ENCODE measurements around the gene MYO1C.

MYO1C gene

DNA sequence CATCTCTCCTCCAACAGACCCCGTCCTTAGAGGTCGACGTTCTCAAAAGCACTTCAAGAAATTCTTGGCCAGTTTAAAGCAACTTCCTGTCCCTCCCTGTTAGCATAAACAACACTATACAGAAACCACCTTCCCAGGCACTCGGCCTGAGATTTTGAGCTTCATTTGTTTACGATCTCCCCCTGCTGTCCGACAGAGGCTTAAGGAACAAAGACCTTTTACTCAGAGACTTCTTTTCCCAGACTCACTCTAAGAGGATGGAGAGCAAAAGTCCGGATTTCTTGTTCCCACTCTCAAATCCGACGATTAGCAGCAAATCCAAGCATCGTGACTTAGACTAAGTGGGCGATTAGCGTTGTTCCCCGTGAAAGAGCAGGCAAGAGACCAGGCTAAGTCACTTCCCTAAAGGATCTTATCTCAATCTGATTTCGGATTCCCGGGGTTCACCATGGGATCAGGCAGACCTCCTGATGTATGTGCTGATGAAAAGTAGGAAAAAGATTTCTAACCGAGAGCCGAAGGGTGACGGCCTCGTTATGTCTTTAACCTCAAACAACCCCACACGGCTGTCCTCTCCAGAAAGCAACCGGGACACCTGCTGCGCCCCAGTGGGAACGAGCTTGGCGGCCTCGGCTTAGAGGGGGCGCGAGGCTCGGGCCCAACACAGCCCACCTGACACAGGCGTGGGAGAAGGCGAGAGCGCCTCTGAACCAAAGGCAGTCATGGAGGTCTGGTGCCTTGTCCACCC, 23.3 kb upstream of the MYO1C start:
- Histone ChIP-seq H3K9me3 (ENCODE audit: severe bottlenecking) (no peaks in the 10 kb centered on the region), H3K27ac (ENCODE audit: poor library complexity, severe bottlenecking) (peak overlapping the region; percentile 15), H3K36me3 (ENCODE audit: low read depth) (peaks cover 5% of the 10 kb centered on the region; the same call in 1 of the 2 replicates), H3K4me1 (ENCODE audit: insufficient read depth, poor library complexity, severe bottlenecking) (peaks cover 11% of the 10 kb centered on the region), H3K27me3 (ENCODE audit: insufficient read depth, poor library complexity, severe bottlenecking) (no peaks in the 10 kb centered on the region), H3K4me3 (ENCODE audit: severe bottlenecking) (peak overlapping the region; percentile 78)
- ATAC-seq (ENCODE audit: low read depth) (peak; percentile 35), DNase-seq (ENCODE audit: low spot score) (no peak)
- peak; percentile 77 for TF ChIP-seq CTCF (IDR thresholded peaks at IDR 0.05; ENCODE audit: poor library complexity, severe bottlenecking)

DNA sequence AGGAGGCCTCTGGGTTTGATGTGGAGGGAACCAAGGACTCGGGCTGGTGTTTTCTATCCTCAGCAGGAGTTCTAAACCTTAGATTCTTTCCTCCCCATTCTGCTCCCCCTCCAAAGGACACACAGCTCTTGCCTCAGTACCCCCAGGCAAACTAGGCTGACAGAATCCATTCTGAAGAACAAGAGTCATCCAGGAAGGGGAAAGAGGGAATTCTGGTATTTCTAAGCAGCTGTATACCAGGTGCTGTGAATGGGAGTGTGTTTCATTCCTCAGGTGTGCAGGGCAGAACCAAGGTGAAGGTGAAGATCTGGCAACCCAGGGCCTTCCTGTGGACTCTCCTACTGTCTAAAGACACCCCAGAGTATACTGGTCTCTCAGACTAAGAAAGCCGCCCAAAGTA, 19.9 kb upstream of the MYO1C start:
- H3K9me3 ChIP-seq (ENCODE audit: severe bottlenecking) = no peaks in the 10 kb centered on the region
- ATAC-seq (ENCODE audit: low read depth) = no peak

GRCh38 chr17:1511756-1512321, 19.4 kb upstream of the MYO1C start:
- H3K36me3 ChIP-seq (ENCODE audit: low read depth) = no peaks in the 10 kb centered on the region
- ATAC-seq (ENCODE audit: low read depth) = no peak
- no peak for TF ChIP-seq CTCF (IDR thresholded peaks at IDR 0.05; ENCODE audit: poor library complexity, severe bottlenecking)
- peaks cover 14% of the 10 kb centered on the region for H3K4me1 ChIP-seq (ENCODE audit: insufficient read depth, poor library complexity, severe bottlenecking)
- H3K4me3 ChIP-seq (ENCODE audit: severe bottlenecking) = no peak overlapping the region
- DNase-seq (ENCODE audit: low spot score) = no peak
- peak overlapping the region; percentile 53 for H3K27ac ChIP-seq (ENCODE audit: poor library complexity, severe bottlenecking)
- no peaks in the 10 kb centered on the region for H3K9me3 ChIP-seq (ENCODE audit: severe bottlenecking)
- no peaks in the 10 kb centered on the region for H3K27me3 ChIP-seq (ENCODE audit: insufficient read depth, poor library complexity, severe bottlenecking)

More for the DNA sequence above, 19.9 kb upstream of the MYO1C start:
- no peak overlapping the region for H3K4me3 ChIP-seq (ENCODE audit: severe bottlenecking)
- H3K27ac ChIP-seq (ENCODE audit: poor library complexity, severe bottlenecking) = peak overlapping the region; percentile 53
- peaks cover 14% of the 10 kb centered on the region for H3K4me1 ChIP-seq (ENCODE audit: insufficient read depth, poor library complexity, severe bottlenecking)
- H3K27me3 ChIP-seq (ENCODE audit: insufficient read depth, poor library complexity, severe bottlenecking) = no peaks in the 10 kb centered on the region
- no peak for DNase-seq (ENCODE audit: low spot score)
- no peak for TF ChIP-seq CTCF (IDR thresholded peaks at IDR 0.05; ENCODE audit: poor library complexity, severe bottlenecking)
- no peaks in the 10 kb centered on the region for H3K36me3 ChIP-seq (ENCODE audit: low read depth)

GRCh38 chr17:1511290-1511689, 18.8 kb upstream of the MYO1C start:
- DNase-seq (ENCODE audit: low spot score) = no peak
- H3K36me3 ChIP-seq (ENCODE audit: low read depth) = no peaks in the 10 kb centered on the region
- H3K4me3 ChIP-seq (ENCODE audit: severe bottlenecking) = no peak overlapping the region
- H3K27me3 ChIP-seq (ENCODE audit: insufficient read depth, poor library complexity, severe bottlenecking) = no peaks in the 10 kb centered on the region
- TF ChIP-seq CTCF (IDR thresholded peaks at IDR 0.05; ENCODE audit: poor library complexity, severe bottlenecking) = no peak
- peaks cover 14% of the 10 kb centered on the region for H3K4me1 ChIP-seq (ENCODE audit: insufficient read depth, poor library complexity, severe bottlenecking)
- H3K27ac ChIP-seq (ENCODE audit: poor library complexity, severe bottlenecking) = peak overlapping the region; percentile 53
- no peaks in the 10 kb centered on the region for H3K9me3 ChIP-seq (ENCODE audit: severe bottlenecking)
- no peak for ATAC-seq (ENCODE audit: low read depth)

Data from RWPE2 (cell line).